Amniotic stem cell (primary cell): ENCODE data around the gene PCSK6.
"Not testable (repeated sequence)": the region's sequence is repeated elsewhere in the genome, so short reads cannot be mapped to it uniquely, and the experiment has no call there.

Experiments used
- DNase-seq: peaks from one replicate; lab custom pipeline; 2025; lab: John Stamatoyannopoulos, UW

The PCSK6 gene

GRCh38 chr15:101459579-101460300 is 29.8 kb downstream of the PCSK6 start:
- DNase-seq, result no peak

- no peak for DNase-seq
These were observed 30.5 kb downstream of the PCSK6 start for GRCh38 chr15:101458908-101459578.

- no peak for DNase-seq
These were observed 31.2 kb downstream of the PCSK6 start for GRCh38 chr15:101458158-101458900.

GRCh38 chr15:101457696-101458095 is 31.8 kb downstream of the PCSK6 start:
- DNase-seq, result no peak

- DNase-seq, result no peak
These were observed 33.3 kb downstream of the PCSK6 start for GRCh38 chr15:101456057-101456739.

DNA sequence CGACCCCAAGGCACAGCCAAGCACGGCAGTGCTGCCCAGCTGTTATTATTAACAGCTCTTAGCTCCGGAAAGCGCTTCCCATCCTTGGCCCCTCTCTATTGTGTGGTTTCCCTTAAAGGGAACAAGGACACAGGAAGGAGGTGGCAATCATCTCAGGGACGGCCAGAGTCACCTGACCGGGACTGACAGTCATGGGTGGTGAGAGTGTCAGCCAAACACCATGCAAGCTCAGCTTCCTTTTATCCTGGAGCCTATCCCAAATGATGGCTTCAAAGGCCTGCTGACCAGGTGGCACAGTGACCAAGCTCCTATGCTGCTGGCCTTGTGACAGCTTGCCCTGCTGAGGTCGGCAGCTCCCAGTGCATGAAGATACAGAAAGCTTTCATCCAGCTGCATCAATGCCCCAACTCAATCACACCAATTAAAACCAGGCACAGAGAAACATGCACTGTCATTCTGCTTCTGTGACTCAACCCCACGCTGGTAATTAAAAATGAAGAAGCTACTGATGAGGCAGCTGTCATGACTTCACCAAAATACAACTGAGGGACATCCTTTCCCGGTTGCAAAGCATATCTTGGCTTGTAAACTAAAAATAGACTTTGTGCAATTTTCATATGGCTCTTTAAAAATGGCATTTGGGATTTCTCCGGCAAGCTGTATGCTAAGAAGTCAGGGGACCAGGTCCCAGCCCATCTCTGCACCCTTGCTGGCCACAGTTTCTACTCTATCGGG is 34.0 kb downstream of the PCSK6 start:
- DNase-seq, result no peak

DNA sequence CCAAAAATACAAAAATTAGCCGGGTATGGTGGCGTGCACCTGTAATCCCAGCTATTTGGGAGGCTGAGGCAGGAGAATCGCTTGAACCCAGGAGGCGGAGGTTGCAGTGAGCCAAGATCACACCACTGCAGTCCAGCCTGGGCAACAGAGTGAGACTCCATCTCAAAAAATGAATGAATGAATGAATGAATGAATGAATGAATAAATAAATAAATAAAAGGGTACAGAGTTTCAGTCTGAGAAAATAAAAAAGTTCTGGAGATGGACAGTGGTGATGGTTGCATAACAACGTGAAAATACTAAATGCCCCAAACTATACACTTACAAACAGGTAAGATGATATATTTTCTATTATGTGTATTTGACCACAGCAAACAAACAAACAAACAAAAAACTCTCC is 34.7 kb downstream of the PCSK6 start:
- not testable (repeated sequence) for DNase-seq

DNA sequence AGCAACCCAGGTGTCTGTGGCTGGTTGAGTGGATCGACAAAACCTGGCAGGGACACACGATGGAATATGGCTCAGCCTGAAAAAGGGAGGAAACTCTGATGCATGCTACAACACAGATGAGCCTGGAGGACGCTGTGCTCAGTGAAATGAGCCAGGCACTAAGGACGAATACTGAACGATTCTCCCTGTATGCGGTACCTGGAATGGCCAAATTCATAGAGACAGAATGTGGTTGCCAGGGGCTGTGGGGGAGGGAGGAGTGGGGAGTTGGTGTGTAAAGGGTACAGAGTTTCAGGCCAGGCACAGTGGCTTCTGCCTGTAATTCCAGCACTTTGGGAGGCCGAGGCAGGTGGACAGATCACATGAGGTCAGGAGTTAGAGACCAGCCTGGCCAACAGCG is 35.1 kb downstream of the PCSK6 start:
- DNase-seq, result no peak

GRCh38 chr15:101453123-101454120 is 36.1 kb downstream of the PCSK6 start:
- DNase-seq, result no peak

DNA sequence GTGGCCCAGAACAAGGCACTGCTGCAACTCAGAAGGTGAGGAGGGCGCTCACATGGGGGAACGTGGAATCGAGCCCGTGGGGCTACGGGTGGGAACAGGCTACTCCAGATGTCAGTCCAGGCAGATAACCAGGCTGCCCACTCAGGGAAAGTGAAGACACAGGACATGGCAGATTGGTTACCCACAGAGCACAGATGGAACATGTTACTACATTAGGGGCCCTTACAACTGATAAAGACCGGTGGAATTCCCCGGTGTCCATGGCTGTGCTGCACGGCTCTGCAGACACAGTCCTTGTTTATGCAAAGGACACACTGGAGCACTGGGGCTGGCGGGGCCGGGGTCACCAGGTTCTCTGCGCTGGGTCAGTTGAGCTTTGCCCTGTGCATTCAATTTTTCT is 36.9 kb downstream of the PCSK6 start:
- DNase-seq, result no peak

- no peak for DNase-seq
These were observed 37.7 kb downstream of the PCSK6 start for GRCh38 chr15:101451846-101452245.

DNA sequence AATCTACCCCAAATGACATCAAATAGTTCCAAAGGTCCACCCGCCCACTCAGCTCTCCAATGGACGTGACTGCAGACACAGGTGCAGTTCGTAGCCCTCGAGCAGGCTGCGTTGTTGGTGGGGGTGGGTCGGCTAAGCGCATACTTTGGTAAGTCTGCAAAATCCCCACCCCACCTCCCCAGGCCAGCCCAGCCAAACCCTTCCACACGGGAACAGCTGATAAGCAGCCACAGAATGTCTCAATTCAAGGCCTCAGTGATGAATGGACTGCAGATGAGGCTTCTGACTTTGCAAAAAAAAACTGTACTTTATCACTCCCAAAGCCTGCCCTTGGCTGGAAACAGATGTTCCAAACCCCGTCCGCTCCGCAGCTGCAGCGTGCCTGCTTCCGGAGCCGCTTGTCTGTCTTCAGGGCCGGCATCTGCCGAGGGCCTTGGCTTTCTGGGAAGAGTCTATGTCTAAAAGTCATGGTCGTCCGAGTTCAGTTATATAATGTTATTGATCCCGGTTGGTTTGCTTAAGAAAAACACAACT is 38.2 kb downstream of the PCSK6 start:
- no peak for DNase-seq

GRCh38 chr15:101450403-101451265 is 38.9 kb downstream of the PCSK6 start:
- DNase-seq, result no peak

- no peak for DNase-seq
These were observed 39.8 kb downstream of the PCSK6 start for GRCh38 chr15:101449471-101450402.

- no peak for DNase-seq
These were observed 41.2 kb downstream of the PCSK6 start for GRCh38 chr15:101448336-101448735.

DNA sequence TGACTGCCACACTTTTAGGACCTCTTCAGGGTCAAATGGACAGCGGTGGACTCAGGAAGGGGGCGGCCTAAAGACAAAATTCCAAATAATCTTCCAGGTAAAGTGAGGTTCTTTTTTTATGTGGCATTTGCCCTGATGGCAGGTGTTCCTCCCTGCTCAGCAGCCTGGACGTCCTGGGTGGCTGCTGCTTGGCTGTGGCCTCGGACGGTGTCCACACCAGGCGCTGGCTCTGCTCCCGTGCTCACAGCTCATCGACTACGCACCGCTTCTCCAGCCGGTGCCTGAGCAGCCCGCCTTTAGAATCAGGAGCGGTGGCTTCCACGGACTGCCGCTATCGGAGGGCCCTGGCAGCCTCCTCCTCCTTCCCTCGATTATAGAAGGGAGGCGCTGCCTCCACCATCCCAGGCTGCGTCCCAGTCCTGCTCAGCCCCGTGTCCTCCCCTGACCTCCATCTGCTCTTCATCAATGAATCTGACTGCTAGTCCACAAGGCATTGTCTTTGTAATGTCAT is 41.9 kb downstream of the PCSK6 start:
- DNase-seq, result no peak

DNA sequence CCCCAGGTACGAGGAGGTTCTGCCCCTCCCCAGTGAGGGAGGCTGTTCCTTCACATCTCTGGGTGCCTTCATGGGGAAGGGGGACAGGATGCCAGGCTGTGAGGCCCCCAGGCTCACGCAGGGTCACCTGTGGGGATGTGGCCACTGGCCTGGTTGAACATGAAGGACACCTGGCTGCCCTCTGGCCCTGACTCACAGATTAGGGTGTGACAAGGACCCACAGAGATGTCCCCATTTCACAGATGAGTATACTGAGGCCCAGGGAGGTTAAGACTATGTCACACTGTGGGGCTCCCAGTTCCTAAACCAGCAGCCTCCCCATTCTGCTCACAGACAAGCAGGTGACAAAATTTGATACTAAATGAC is 42.4 kb downstream of the PCSK6 start:
- DNase-seq, result no peak
